ENCODE measurements around the gene ESR1. TPM values are rescaled to one million over a fixed set of nuclear protein-coding genes. Genes with fewer than 3 reads are reported as not detected.

Gene ESR1
- total and polyA plus RNA-seq, 9 donors: 6.6 to 44.5 (median 18.5) TPM

DNA sequence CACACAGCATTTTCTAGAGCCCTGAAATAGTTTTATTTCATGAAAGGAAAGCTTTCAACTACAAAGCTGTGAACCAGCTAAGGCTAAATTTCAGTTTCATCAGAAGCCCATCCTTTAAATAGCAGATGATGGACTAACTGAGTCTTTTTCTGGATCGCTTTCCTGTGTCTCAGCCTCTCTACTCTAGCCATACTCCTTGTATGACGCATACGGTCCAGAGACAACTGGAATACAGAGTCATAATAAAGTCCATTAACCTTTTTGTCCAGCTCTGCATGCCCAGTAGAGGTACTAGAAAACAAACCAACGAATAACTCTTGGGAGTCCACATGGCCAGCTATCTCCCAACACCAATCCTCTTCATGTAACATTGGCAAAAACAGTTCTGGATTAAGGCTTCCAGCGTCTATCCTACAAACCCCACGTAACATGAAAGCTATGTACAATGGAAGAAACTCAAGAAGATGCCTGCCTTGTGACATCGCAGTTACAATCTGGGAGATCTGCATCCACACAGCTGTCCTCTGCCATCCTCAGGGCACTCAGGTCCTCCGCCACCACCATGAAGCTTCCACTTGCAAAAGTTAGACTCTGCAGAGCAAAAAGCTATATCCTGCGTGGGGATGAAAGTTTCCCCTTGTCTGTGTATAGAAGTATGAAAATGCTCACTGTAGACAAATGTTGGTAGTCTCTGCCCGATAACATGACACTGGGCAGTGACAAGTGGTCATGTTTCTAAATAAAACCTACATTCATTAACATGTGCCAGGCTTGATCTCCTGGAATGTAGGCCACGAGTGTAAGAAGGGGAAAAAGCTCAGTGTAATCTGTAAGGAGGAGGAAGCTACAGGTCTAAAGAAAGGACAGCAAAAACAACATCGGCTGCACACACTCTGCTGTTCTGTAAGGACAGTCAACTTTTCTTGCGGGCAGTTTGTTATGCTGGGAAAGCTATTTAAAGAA lies 360.4 kb downstream of the ESR1 start:
- 69 to 71% (median 70%) methylated on average over 13 of the region's 13 CpGs for WGBS, 3 donors
- H3K36me3 ChIP-seq: no peaks in the 10 kb centered on the region
- no peak for DNase-seq
- peaks cover 15% of the 10 kb centered on the region for H3K4me1 ChIP-seq (ENCODE audit: insufficient read depth)
- no peak overlapping the region for H3K27ac ChIP-seq
- intact Hi-C loops (cut with DNase I): no loop called here
- H3K9me3 ChIP-seq: no peaks in the 10 kb centered on the region
- H3K27me3 ChIP-seq: no peaks in the 10 kb centered on the region
- TF ChIP-seq POLR2A (IDR thresholded peaks at IDR 0.05) (no peak), EP300 (IDR thresholded peaks at IDR 0.05) (no peak)
- TF ChIP-seq, protein P1, sequence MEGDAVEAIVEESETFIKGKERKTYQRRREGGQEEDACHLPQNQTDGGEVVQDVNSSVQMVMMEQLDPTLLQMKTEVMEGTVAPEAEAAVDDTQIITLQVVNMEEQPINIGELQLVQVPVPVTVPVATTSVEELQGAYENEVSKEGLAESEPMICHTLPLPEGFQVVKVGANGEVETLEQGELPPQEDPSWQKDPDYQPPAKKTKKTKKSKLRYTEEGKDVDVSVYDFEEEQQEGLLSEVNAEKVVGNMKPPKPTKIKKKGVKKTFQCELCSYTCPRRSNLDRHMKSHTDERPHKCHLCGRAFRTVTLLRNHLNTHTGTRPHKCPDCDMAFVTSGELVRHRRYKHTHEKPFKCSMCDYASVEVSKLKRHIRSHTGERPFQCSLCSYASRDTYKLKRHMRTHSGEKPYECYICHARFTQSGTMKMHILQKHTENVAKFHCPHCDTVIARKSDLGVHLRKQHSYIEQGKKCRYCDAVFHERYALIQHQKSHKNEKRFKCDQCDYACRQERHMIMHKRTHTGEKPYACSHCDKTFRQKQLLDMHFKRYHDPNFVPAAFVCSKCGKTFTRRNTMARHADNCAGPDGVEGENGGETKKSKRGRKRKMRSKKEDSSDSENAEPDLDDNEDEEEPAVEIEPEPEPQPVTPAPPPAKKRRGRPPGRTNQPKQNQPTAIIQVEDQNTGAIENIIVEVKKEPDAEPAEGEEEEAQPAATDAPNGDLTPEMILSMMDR (IDR thresholded peaks at IDR 0.05): no peak
- H3K4me3 ChIP-seq: no peak overlapping the region

DNA sequence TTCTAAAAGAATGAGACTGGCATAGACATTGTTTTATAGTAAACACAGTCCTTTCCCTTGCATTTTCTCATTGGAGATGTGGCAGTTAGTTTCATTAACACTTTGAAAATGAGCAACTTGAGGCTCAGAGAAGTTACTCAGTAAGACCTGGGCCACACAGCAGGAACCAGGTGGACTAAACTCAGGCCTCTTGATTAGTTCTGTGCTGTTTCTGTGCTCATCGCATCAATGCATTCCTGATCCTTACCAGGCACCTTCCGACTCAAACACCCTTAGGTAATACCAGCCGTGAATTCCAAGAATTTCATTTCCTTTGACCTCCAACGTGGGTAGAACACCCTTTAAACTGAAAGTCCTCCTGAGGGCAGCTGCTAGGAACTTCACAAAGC lies 362.8 kb downstream of the ESR1 start:
- H3K27ac ChIP-seq: no peak overlapping the region

DNA sequence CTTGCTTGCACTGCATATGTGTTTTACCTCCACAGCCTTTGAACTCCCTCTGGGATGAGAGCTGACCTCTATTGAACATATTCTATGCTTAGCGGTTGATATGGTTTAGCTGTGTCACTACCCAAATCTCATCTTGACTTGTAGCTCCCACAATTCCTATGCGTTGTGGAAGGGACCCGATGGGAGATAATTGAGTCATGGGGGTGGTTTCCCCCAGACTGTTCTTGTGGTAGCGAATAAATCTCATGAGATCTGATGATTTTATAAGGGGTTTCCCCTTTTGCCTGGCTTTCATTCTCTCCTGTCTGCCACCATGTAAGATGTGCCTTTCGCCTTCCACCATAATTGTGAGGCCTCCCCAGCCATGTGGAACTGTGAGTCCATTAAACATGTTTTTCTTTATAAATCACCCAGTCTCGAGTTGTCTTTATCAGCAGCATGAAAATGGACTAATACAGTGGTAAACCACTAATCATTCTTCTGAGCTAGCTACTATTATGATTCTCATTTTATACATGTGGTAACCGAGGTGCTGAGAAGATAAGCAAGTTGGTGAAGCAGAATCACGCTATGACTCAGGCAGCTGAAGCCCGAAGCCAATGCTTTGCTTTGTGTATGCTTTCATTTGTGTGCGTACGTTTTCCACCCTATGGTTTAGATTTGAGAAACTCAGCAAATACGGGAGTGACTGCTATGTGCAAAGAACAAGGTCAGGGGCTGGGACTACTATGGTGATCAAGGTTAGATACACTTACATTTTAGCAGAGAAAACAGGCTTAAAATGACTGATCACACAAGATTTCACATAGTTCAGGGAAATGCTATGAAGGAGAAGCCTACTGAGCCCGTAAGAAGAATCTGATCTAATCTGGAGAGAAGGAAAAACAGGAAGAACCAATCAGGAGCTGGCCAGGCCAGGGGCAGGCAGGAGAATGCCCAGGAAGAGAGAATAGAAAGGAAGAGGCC lies 363.5 kb downstream of the ESR1 start:
- no peaks in the 10 kb centered on the region for H3K27me3 ChIP-seq
- no peak overlapping the region for H3K4me3 ChIP-seq
- no peaks in the 10 kb centered on the region for H3K9me3 ChIP-seq
- 74 to 75% (median 74%) methylated on average over 13 of the region's 13 CpGs for WGBS, 3 donors
- peaks cover 11% of the 10 kb centered on the region for H3K4me1 ChIP-seq (ENCODE audit: insufficient read depth)
- H3K36me3 ChIP-seq: no peaks in the 10 kb centered on the region
- no peak overlapping the region for H3K27ac ChIP-seq
- intact Hi-C loops (cut with DNase I): no loop called here
- no peak for TF ChIP-seq EP300 (IDR thresholded peaks at IDR 0.05)
- TF ChIP-seq, protein P1 (IDR thresholded peaks at IDR 0.05): no peak
- DNase-seq: no peak

More for the DNA sequence above, 362.8 kb downstream of the ESR1 start:
- Histone ChIP-seq H3K4me3 (no peak overlapping the region), H3K36me3 (no peaks in the 10 kb centered on the region), H3K27me3 (no peaks in the 10 kb centered on the region), H3K4me1 (ENCODE audit: insufficient read depth) (peaks cover 15% of the 10 kb centered on the region), H3K9me3 (no peaks in the 10 kb centered on the region)
- no peak for DNase-seq
- 87 to 92% (median 90%) methylated on average over 4 of the region's 4 CpGs for WGBS, 3 donors
- TF ChIP-seq, protein P1 (IDR thresholded peaks at IDR 0.05): no peak
- TF ChIP-seq POLR2A (IDR thresholded peaks at IDR 0.05) (no peak), EP300 (IDR thresholded peaks at IDR 0.05) (no peak)
- intact Hi-C loops (cut with DNase I): no loop called here

DNA sequence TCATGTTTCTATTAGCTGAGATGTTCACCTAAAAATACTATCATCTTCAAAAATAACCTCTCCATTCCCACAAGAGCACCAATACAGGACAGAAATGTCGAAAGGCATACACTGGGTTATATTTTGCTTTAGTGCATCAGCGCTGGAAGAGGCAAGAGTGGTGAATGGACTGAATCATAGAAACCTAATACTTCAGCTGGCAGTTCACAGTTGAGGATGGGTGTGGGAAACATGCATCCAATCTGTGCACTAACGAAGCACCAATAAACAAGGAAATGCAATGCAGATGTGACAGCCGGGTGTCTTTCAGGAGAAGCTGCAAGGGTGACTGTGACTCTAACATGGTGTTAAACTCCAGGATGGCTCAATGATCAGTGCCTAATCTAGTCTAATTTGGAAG lies 365.8 kb downstream of the ESR1 start:
- no peak overlapping the region for H3K4me3 ChIP-seq
- no peaks in the 10 kb centered on the region for H3K27me3 ChIP-seq
- 89 to 91% (median 90%) methylated on average over 4 of the region's 4 CpGs for WGBS, 3 donors
- no peaks in the 10 kb centered on the region for H3K36me3 ChIP-seq
- H3K9me3 ChIP-seq: no peaks in the 10 kb centered on the region
- DNase-seq: no peak
- intact Hi-C loops (cut with DNase I): no loop called here
- peaks cover 5% of the 10 kb centered on the region for H3K4me1 ChIP-seq (ENCODE audit: insufficient read depth)
- no peak for TF ChIP-seq POLR2A (IDR thresholded peaks at IDR 0.05)
- TF ChIP-seq, protein P1 (IDR thresholded peaks at IDR 0.05): no peak
- TF ChIP-seq EP300 (IDR thresholded peaks at IDR 0.05): no peak
- H3K27ac ChIP-seq: no peak overlapping the region
